PFSK-1 (cell line): Measurements from ENCODE around the gene MCOLN2.

Source experiments
- FOXP2 ChIP-seq: optimal IDR thresholded peaks from 2 replicates; pipeline ENCODE3; 2011; ENCODE audit warnings: borderline replicate concordance, control low read depth, inconsistent platforms; ENCODE audit not compliant: insufficient read depth; ENCODE audit errors: extremely low read length, extremely low read depth
- POLR2AphosphoS5 ChIP-seq: IDR thresholded peaks from 2 replicates; pipeline ENCODE4 v1.6.1; 2012; ENCODE audit warnings: low read depth, mild to moderate bottlenecking, control low read depth, low read length, moderate library complexity
- SIN3A ChIP-seq: IDR thresholded peaks from 2 replicates; pipeline ENCODE4 v1.6.1; 2012; ENCODE audit warnings: mild to moderate bottlenecking, low read length, moderate library complexity, borderline replicate concordance; ENCODE audit not compliant: insufficient read depth
- TAF1 ChIP-seq: IDR thresholded peaks from 2 replicates; pipeline ENCODE4 v1.6.1; 2012; ENCODE audit warnings: low read length, control low read depth, borderline replicate concordance; ENCODE audit not compliant: insufficient read depth

GRCh38 chr1:85028151-85028550 lies 31.2 kb upstream of the MCOLN2 start:
- no peak for TF ChIP-seq TAF1
- TF ChIP-seq POLR2AphosphoS5: no peak
- TF ChIP-seq FOXP2: no peak
- TF ChIP-seq SIN3A: no peak
